HCT116 (cell line): Measurements from ENCODE around the gene SERPINF2. TPM values are rescaled to one million over a fixed set of nuclear protein-coding genes. Genes with fewer than 3 reads are reported as not detected.

Experiments
- ATAC-seq: fragments of 200-7000 bp; cut with Tn5 transposase; 2 replicates; pipeline ENCODE4 v1.9.1; 2020; ENCODE audit warnings: mild to moderate bottlenecking, moderate library complexity
- BruUV-seq: library from RNA; stranded (reverse); fragments of 400-500 nt; replicated peaks from 2 replicates; lab custom pipeline; 2021; lab: Mats Ljungman, UMichigan
- CTCF ChIA-PET: fragments of 300-600 bp; sonication (Branson Sonifier 250); formaldehyde crosslinking; loops from one replicate; lab custom pipeline; 2021; ENCODE audit warnings: antibody characterized with exemption; lab: Charles Lee
- POLR2A ChIA-PET: fragments of 300-600, 350-600 bp; sonication (Branson Sonifier 250); formaldehyde crosslinking; loops from one replicate; lab custom pipeline; 2021; ENCODE audit warnings: antibody characterized with exemption; lab: Charles Lee
- RAD21 ChIA-PET, 2 experiments: fragments of 300-600 bp; sonication (Branson Sonifier 250); formaldehyde crosslinking; loops; one replicate each; lab custom pipeline; 2023; ENCODE audit warnings: low total read pairs in 2 of 2; ENCODE audit not compliant: uncharacterized antibody in 2 of 2, unreplicated experiment in 2 of 2, low non-redundant PET in 1 of 2; lab: Charles Lee
- DNase-seq: peaks from one replicate; pipeline ENCODE4 v3.0.0-alpha.2; 2010; ENCODE audit warnings: low read depth, low spot score
- H2AFZ ChIP-seq: fragments of 200-600 bp; shearing (Covaris generic), sonication (generic); 2 replicates; pipeline ENCODE4 v1.6.1; 2017; ENCODE audit warnings: low read depth, mixed run types, mixed read lengths, antibody characterized with exemption, low read length; ENCODE audit not compliant: poor library complexity, severe bottlenecking
- H3K27ac ChIP-seq: 2 replicates; pipeline ENCODE4 v1.5.1; 2012; ENCODE audit warnings: low read depth, low read length
- H3K27me3 ChIP-seq: fragments of 200-600 bp; sonication (generic); 2 replicates; pipeline ENCODE4 v1.6.1; 2016; ENCODE audit warnings: mixed run types, low read length, mixed read lengths; ENCODE audit not compliant: insufficient read depth
- H3K36me3 ChIP-seq, 2 experiments: fragments of 200-500 bp in 1 of 2; fragments of 200-600 bp in 1 of 2; sonication (Bioruptor generic) in 1 of 2; sonication (generic) in 1 of 2; 2 replicates each; pipeline versions ENCODE4 v1.5.1 to v1.6.1; 2014 to 2016; ENCODE audit warnings: low read length in 2 of 2, inconsistent platforms in 1 of 2, mixed read lengths in 1 of 2, mixed run types in 1 of 2; ENCODE audit not compliant: insufficient read depth in 2 of 2, control insufficient read depth in 1 of 2
- H3K4me1 ChIP-seq, 2 experiments: fragments of 200-600 bp in 1 of 2; sonication (generic) in 1 of 2; 2 replicates each; pipeline versions ENCODE4 v1.5.1 to v1.6.1; 2012 to 2017; ENCODE audit warnings: low read length in 2 of 2, inconsistent platforms in 1 of 2, mild to moderate bottlenecking in 1 of 2, mixed read lengths in 1 of 2, mixed run types in 1 of 2, moderate library complexity in 1 of 2; ENCODE audit not compliant: insufficient read depth in 2 of 2, control insufficient read depth in 1 of 2
- H3K4me2 ChIP-seq: fragments of 200-600 bp; sonication (generic); 2 replicates; pipeline ENCODE4 v1.6.1; 2017; ENCODE audit warnings: mixed run types, low read length, mixed read lengths
- H3K4me3 ChIP-seq, 2 experiments: fragments of 200-600 bp in 1 of 2; sonication (generic) in 1 of 2; replicated peaks in 1 of 2; 2 replicates each; pipeline ENCODE4 v1.5.1; 2011 to 2016; ENCODE audit warnings: low read length in 2 of 2, control low read depth in 1 of 2, low read depth in 1 of 2, mild to moderate bottlenecking in 1 of 2, mixed read lengths in 1 of 2, mixed run types in 1 of 2
- H3K79me2 ChIP-seq: fragments of 200-600 bp; sonication (generic); 2 replicates; pipeline ENCODE4 v1.6.1; 2017; ENCODE audit warnings: mild to moderate bottlenecking, mixed run types, low read length, moderate library complexity, mixed read lengths; ENCODE audit not compliant: insufficient read depth
- H3K9ac ChIP-seq: fragments of 200-600 bp; sonication (generic); 2 replicates; pipeline ENCODE4 v1.6.1; 2016; ENCODE audit warnings: low read length, mixed read lengths
- H3K9me2 ChIP-seq: fragments of 200-600 bp; sonication (generic), shearing (Covaris generic); 2 replicates; pipeline ENCODE4 v1.6.1; 2017; ENCODE audit warnings: mixed run types, mild to moderate bottlenecking, moderate library complexity; ENCODE audit not compliant: insufficient read depth
- H3K9me3 ChIP-seq, 2 experiments: fragments of 200-500 bp in 1 of 2; fragments of 200-600 bp in 1 of 2; sonication (Bioruptor generic) in 1 of 2; sonication (generic) in 1 of 2; 2 replicates each; pipeline ENCODE4 v1.6.1; 2014 to 2017; ENCODE audit warnings: low read length in 2 of 2, mixed read lengths in 2 of 2, inconsistent platforms in 1 of 2, low read depth in 1 of 2, mild to moderate bottlenecking in 1 of 2, mixed run types in 1 of 2, moderate library complexity in 1 of 2; ENCODE audit not compliant: control insufficient read depth in 1 of 2, insufficient read depth in 1 of 2
- H4K20me1 ChIP-seq: fragments of 200-600 bp; sonication (generic), shearing (Covaris generic); 2 replicates; pipeline ENCODE4 v1.6.1; 2017; ENCODE audit warnings: mixed run types, mild to moderate bottlenecking, moderate library complexity; ENCODE audit not compliant: insufficient read depth
- CBX3 ChIP-seq: IDR thresholded peaks from 2 replicates; pipeline ENCODE4 v1.6.1; 2012; ENCODE audit warnings: low read depth
- CEBPB ChIP-seq: IDR thresholded peaks from 2 replicates; pipeline ENCODE4 v1.6.1; 2012; ENCODE audit warnings: low read depth
- ELF1 ChIP-seq: IDR thresholded peaks from 2 replicates; pipeline ENCODE4 v1.6.1; 2012; ENCODE audit warnings: low read depth, borderline replicate concordance
- JUND ChIP-seq: IDR thresholded peaks from 2 replicates; pipeline ENCODE4 v1.6.1; 2012
- POLR2AphosphoS5 ChIP-seq: IDR thresholded peaks from 2 replicates; pipeline ENCODE4 v1.6.1; 2011; ENCODE audit warnings: mild to moderate bottlenecking, low read depth, low read length, moderate library complexity
- SP1 ChIP-seq: IDR thresholded peaks from 2 replicates; pipeline ENCODE4 v1.6.1; 2012; ENCODE audit warnings: low read depth
- TCF7L2 ChIP-seq: IDR thresholded peaks from 2 replicates; pipeline ENCODE4 v1.7.0; 2011; ENCODE audit warnings: borderline replicate concordance, inconsistent platforms; ENCODE audit not compliant: insufficient read depth, insufficient read length; ENCODE audit errors: extremely low read depth
- ZNF274 ChIP-seq: fragments of 200-500 bp; sonication (Bioruptor generic); IDR thresholded peaks from 2 replicates; pipeline ENCODE4 v1.6.1; 2014; ENCODE audit warnings: mild to moderate bottlenecking, low read depth, low read length, inconsistent platforms
- intact Hi-C: fragments of 100-400 bp; cut with micrococcal nuclease; formaldehyde crosslinking; loops from 2 replicates; pipeline ENCODE4 v1.10.0; 2022
- total RNA-seq: library from RNA; stranded (reverse); gene quantifications from one replicate; pipeline ENCODE4 v1.2.1, GENCODE V29; 2021; ENCODE audit not compliant: unreplicated experiment
- TF ChIP-seq, protein P1 (sequence below), 3 experiments: fragments of 200-600 bp in 1 of 3; sonication (generic) in 1 of 3; IDR thresholded peaks in 2 of 3; conservative IDR thresholded peaks in 1 of 3; 2 replicates each; pipeline ENCODE4 v1.5.1; 2012 to 2017; ENCODE audit warnings: low read depth in 2 of 3, low read length in 2 of 3, antibody characterized with exemption in 1 of 3, borderline replicate concordance in 1 of 3, control low read depth in 1 of 3, mild to moderate bottlenecking in 1 of 3, mixed read lengths in 1 of 3, mixed run types in 1 of 3, moderate library complexity in 1 of 3; ENCODE audit not compliant: insufficient read depth in 1 of 3
- TF ChIP-seq, protein P2 (sequence below): IDR thresholded peaks from 2 replicates; pipeline ENCODE4 v1.6.1; 2011; ENCODE audit warnings: mild to moderate bottlenecking, low read length, moderate library complexity; ENCODE audit not compliant: insufficient replicate concordance; ENCODE audit errors: extremely low read depth
- TF ChIP-seq, protein P3 (sequence below): IDR thresholded peaks from 2 replicates; pipeline ENCODE4 v1.6.1; 2012

SERPINF2 gene
- total RNA-seq, 1 experiment from 2014 or later, result 2.5 TPM

DNA sequence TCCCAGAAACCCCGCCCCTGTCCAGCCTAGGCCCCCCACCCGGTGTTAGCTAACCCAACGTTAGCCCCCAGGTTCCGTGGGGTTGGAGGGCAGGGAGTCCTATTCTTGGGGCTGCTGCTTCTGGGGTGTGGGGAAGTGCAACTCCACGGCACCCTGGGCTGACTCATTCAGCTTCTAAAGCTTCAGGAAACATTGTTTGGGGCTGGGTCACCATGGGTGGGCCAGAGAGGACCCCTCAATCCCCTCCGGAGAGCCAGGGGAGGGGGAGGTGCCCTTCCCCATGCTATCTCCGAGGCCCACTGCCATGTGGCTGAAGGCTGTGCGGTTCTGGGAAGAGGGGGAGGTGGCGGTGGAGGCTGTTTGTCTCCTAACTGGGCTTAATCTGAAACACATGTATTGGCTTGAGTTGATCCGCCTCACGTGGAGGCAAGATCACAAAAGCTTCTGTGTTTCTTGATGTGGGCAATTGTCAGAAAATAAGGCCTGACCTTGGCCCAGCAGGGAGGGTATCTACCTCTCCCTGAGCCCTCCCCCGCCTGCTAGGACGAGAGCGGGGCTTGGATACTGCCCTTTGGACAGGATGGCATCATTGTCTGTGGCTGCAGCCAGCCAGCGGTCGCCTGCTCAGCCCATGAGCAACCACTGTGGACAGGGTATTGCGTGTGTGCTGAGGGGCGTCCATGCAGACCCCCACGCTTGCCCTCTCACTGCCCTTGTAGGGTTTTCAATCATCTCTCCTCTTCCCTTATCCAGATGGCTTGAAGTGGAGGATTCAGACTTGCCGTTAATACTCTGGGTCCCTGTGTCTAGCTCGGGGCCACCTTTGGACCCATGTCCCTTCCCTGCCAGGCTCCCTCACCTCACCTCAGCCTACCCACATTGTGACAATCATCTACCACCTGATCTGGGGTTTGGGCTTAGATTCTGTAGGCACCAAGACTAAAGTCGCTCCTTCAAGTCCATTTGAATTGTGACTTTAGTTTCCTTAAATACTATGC, 20.5 kb downstream of the SERPINF2 start:
- Histone ChIP-seq H3K79me2 (no peaks in the 10 kb centered on the region), H3K4me3 (no peak overlapping the region), H3K9me2 (no peaks in the 10 kb centered on the region), H3K27ac (no peak overlapping the region), H3K9me3 (no peaks in the 10 kb centered on the region), H4K20me1 (no peaks in the 10 kb centered on the region), H3K36me3 (no peaks in the 10 kb centered on the region), H3K4me1 (peaks cover 2 to 16% of the 10 kb centered on the region in 2 experiments; a peak in 3 of 4 replicates), H2AFZ (no peak overlapping the region), H3K4me2 (no peak overlapping the region), H3K9ac (no peak overlapping the region), H3K27me3 (no peaks in the 10 kb centered on the region)
- ChIA-PET RAD21 (no interaction called here), CTCF (interaction anchor here (0.9 kb wide), 1 partner anchor 42 kb away, joined by 3 read pairs; no protein-coding TSS in a partner anchor), POLR2A (no interaction called here)
- no peak; the same call in 1 of the 2 replicates for ATAC-seq
- DNase-seq, result no peak
- no TSS peak for BruUV-seq
- TF ChIP-seq, protein P1, sequence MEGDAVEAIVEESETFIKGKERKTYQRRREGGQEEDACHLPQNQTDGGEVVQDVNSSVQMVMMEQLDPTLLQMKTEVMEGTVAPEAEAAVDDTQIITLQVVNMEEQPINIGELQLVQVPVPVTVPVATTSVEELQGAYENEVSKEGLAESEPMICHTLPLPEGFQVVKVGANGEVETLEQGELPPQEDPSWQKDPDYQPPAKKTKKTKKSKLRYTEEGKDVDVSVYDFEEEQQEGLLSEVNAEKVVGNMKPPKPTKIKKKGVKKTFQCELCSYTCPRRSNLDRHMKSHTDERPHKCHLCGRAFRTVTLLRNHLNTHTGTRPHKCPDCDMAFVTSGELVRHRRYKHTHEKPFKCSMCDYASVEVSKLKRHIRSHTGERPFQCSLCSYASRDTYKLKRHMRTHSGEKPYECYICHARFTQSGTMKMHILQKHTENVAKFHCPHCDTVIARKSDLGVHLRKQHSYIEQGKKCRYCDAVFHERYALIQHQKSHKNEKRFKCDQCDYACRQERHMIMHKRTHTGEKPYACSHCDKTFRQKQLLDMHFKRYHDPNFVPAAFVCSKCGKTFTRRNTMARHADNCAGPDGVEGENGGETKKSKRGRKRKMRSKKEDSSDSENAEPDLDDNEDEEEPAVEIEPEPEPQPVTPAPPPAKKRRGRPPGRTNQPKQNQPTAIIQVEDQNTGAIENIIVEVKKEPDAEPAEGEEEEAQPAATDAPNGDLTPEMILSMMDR (IDR thresholded peaks at IDR 0.05 in 2 of 3, conservative IDR thresholded peaks at IDR 0.05 in 1 of 3; ENCODE audit: borderline replicate concordance in 1 of 3, insufficient read depth in 1 of 3, low read depth in 2 of 3, low read length in 2 of 3), result no peak
- TF ChIP-seq POLR2AphosphoS5, result no peak
- TF ChIP-seq, protein P2, sequence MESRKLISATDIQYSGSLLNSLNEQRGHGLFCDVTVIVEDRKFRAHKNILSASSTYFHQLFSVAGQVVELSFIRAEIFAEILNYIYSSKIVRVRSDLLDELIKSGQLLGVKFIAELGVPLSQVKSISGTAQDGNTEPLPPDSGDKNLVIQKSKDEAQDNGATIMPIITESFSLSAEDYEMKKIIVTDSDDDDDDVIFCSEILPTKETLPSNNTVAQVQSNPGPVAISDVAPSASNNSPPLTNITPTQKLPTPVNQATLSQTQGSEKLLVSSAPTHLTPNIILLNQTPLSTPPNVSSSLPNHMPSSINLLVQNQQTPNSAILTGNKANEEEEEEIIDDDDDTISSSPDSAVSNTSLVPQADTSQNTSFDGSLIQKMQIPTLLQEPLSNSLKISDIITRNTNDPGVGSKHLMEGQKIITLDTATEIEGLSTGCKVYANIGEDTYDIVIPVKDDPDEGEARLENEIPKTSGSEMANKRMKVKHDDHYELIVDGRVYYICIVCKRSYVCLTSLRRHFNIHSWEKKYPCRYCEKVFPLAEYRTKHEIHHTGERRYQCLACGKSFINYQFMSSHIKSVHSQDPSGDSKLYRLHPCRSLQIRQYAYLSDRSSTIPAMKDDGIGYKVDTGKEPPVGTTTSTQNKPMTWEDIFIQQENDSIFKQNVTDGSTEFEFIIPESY, result no peak
- no peak for TF ChIP-seq ZNF274
- no peak for TF ChIP-seq JUND
- TF ChIP-seq TCF7L2, result no peak
- no peak for TF ChIP-seq CBX3
- TF ChIP-seq CEBPB, result no peak
- no peak for TF ChIP-seq SP1
- no peak for TF ChIP-seq ELF1
- TF ChIP-seq, protein P3, sequence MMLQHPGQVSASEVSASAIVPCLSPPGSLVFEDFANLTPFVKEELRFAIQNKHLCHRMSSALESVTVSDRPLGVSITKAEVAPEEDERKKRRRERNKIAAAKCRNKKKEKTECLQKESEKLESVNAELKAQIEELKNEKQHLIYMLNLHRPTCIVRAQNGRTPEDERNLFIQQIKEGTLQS, result no peak
- intact Hi-C loops, result no loop called here
